A549 treated with AZD9567 at 1 μM for 4 hours (cell line): ENCODE data around the gene LUC7L2. TPM values are rescaled to one million over a fixed set of nuclear protein-coding genes. Genes with fewer than 3 reads are reported as not detected.

Source experiments
- total RNA-seq: library from RNA; stranded (reverse); fragments of 200-300 nt; extraction: Qiagen RNA extraction; gene quantifications from 5 replicates; pipeline ENCODE4 v1.2.3, GENCODE V29; 2022; ENCODE audit not compliant: insufficient read depth

Gene LUC7L2, protein sequence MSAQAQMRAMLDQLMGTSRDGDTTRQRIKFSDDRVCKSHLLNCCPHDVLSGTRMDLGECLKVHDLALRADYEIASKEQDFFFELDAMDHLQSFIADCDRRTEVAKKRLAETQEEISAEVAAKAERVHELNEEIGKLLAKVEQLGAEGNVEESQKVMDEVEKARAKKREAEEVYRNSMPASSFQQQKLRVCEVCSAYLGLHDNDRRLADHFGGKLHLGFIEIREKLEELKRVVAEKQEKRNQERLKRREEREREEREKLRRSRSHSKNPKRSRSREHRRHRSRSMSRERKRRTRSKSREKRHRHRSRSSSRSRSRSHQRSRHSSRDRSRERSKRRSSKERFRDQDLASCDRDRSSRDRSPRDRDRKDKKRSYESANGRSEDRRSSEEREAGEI
- 34.2 to 42.8 TPM (median 35.5 TPM) in 5 replicates for total RNA-seq

DNA sequence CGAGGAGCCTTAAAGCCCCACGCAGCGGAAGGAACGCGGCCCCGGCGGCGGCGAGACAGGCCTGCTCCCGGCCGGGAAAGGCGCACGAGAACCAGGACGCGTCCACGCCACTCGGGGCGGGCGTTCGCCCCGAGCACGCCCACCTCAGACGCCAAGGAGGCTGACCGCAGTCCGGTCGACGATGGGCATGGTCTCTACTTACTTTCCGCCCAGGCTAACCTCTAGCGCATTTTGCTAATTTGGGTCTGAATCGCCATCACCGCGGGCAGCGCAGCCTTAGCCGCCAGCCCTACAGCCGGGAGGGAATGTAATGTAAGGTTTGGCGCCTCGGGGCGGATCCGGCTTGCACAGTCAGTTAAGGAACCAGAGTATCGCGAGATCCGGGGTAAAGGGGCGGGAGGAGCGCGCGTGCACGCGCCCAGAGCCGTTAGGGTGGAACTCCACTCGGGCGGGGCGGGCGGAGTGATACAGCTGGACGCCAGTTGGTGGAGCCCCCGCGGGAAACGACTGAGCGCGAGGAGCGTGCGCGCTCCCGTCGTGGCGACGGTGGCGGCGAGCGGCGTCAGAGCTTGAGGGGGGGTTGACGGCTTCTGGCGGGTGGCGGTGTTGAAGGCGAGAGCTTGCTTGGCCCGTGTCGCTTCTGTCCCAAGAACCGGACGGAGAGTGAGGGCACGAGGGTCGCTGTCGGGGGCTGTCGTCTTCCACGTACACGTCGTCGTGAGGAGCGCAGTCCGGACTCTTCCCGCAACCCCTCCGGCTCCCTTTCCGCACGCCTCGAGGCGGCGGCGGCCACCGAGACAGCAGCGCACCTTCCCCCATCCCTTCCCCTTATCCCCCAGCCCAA lies at the start of gene LUC7L2:
LUC7L2 (plus strand) TSS at position 529 of the 844 bp plus-strand sequence. CDS start 368 bp downstream, outside the sequence.

DNA sequence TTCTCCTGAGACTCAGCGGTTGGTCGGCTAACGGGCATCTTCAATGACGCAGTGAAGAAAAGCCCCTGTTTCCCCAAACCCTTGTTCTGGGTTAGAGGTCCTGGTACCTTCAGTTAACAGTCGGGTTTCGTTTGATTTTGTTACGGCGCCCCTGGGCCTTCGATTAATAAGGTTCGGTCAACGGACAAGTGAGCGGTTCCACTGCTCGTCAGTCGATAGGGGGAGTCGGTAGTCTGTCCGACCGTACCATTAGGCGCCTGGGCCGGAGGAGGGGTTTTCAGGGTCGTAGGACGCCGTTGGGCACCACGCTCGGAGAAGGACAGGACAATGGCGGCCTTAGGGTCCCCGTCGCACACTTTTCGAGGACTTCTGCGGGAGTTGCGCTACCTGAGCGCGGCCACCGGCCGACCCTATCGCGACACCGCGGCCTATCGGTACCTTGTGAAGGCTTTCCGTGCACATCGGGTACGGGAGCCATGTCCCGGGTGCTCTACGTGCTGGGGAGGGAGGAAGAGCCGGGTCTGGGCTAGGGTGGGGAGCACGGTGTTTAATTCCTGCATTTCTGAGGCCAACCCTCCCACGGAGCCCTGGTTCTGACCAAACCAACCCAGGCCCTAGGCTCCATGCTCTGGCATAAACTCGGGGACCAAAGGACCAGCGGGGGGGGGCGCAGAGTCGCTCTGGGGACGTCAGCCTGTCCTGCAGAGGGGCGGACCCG lies 18.5 kb upstream of the LUC7L2 start, which contains the start of gene FMC1:
FMC1 (plus strand) TSS at position 280 of the 718 bp plus-strand sequence; CDS start at position 328, 48 bp downstream.

Other genes with a start within 250 kb of the LUC7L2 start
- 2.2 to 3.8 TPM (median 2.9 TPM) in 5 replicates for gene UBN2, start 128.7 kb upstream of the LUC7L2 start, total RNA-seq
- 16.8 to 34.0 TPM (median 30.2 TPM) in 5 replicates for gene FMC1, start 18.6 kb upstream of the LUC7L2 start, total RNA-seq
- gene KLRG2, start 123.8 kb downstream of the LUC7L2 start, total RNA-seq: 0.66 to 0.98 TPM (median 0.82 TPM) in 4 of 5 replicates, not detected in the other
- 0.06 to 0.28 TPM (median 0.11 TPM) in 4 of 5 replicates, not detected in the other for gene CLEC2L, start 163.8 kb downstream of the LUC7L2 start, total RNA-seq